ENCODE results near the gene TRAPPC10. TPM values are rescaled to one million over a fixed set of nuclear protein-coding genes. Genes with fewer than 3 reads are reported as not detected.

Gene TRAPPC10
- total and polyA plus RNA-seq, 2 experiments from 2014 or later: 12.9 to 16.6 TPM

- H3K9me2 ChIP-seq (replicated peaks; ENCODE audit: insufficient read depth): no peaks in the 10 kb centered on the region
- no peaks in the 10 kb centered on the region for H4K20me1 ChIP-seq (ENCODE audit: insufficient read depth, poor library complexity, severe bottlenecking)
- H3K9me3 ChIP-seq (ENCODE audit: low read depth): no peaks in the 10 kb centered on the region
- H3K27me3 ChIP-seq: no peaks in the 10 kb centered on the region
- H3K36me3 ChIP-seq (replicated peaks; ENCODE audit: insufficient read depth, low read depth): no peaks in the 10 kb centered on the region
- no peak overlapping the region for H3K27ac ChIP-seq
- no peak overlapping the region for H3K4me3 ChIP-seq
- H3K79me2 ChIP-seq: no peaks in the 10 kb centered on the region
- H3K4me1 ChIP-seq (ENCODE audit: insufficient read depth): no peaks in the 10 kb centered on the region
- TF ChIP-seq CTCF (IDR thresholded peaks at IDR 0.05; ENCODE audit: poor library complexity) (no peak), EZH2phosphoT487 (IDR thresholded peaks at IDR 0.05; ENCODE audit: low read depth, severe bottlenecking, unreplicated experiment) (no peak), EZH2 (IDR thresholded peaks at IDR 0.05; ENCODE audit: borderline replicate concordance) (no peak)
- 92% methylated on average over 9 of the region's 9 CpGs for WGBS (ENCODE audit: low lambda C conversion rate, missing lambda C conversion rate)
- H2AFZ ChIP-seq: no peak overlapping the region
- no peak overlapping the region for H3K4me2 ChIP-seq
- DNase-seq (ENCODE audit: low spot score): no peak
Observed at GRCh38 chr21:43976661-43977060, 35.4 kb upstream of the TRAPPC10 start.

- DNase-seq (ENCODE audit: low spot score): no peak
- H3K4me2 ChIP-seq: no peak overlapping the region
- H3K36me3 ChIP-seq (replicated peaks; ENCODE audit: insufficient read depth, low read depth): no peaks in the 10 kb centered on the region
- H2AFZ ChIP-seq: no peak overlapping the region
- no peaks in the 10 kb centered on the region for H3K27me3 ChIP-seq
- H3K79me2 ChIP-seq: no peaks in the 10 kb centered on the region
- no peak overlapping the region for H3K4me3 ChIP-seq
- TF ChIP-seq CTCF (IDR thresholded peaks at IDR 0.05; ENCODE audit: poor library complexity): no peak
- no peak for TF ChIP-seq EZH2 (IDR thresholded peaks at IDR 0.05; ENCODE audit: borderline replicate concordance)
- no peak for TF ChIP-seq EZH2phosphoT487 (IDR thresholded peaks at IDR 0.05; ENCODE audit: low read depth, severe bottlenecking, unreplicated experiment)
- H3K27ac ChIP-seq: no peak overlapping the region
- H3K9me3 ChIP-seq (ENCODE audit: low read depth): no peaks in the 10 kb centered on the region
- 98% methylated on average over 10 of the region's 10 CpGs for WGBS (ENCODE audit: low lambda C conversion rate, missing lambda C conversion rate)
- H3K4me1 ChIP-seq (ENCODE audit: insufficient read depth): no peaks in the 10 kb centered on the region
- no peaks in the 10 kb centered on the region for H3K9me2 ChIP-seq (replicated peaks; ENCODE audit: insufficient read depth)
- no peaks in the 10 kb centered on the region for H4K20me1 ChIP-seq (ENCODE audit: insufficient read depth, poor library complexity, severe bottlenecking)
Observed at GRCh38 chr21:43978060-43978459, 34.0 kb upstream of the TRAPPC10 start.

- no peaks in the 10 kb centered on the region for H3K79me2 ChIP-seq
- TF ChIP-seq EZH2 (IDR thresholded peaks at IDR 0.05; ENCODE audit: borderline replicate concordance) (no peak), CTCF (IDR thresholded peaks at IDR 0.05; ENCODE audit: poor library complexity) (no peak), EZH2phosphoT487 (IDR thresholded peaks at IDR 0.05; ENCODE audit: low read depth, severe bottlenecking, unreplicated experiment) (no peak)
- H3K27me3 ChIP-seq: no peaks in the 10 kb centered on the region
- H3K4me2 ChIP-seq: no peak overlapping the region
- no peak overlapping the region for H2AFZ ChIP-seq
- H3K9me3 ChIP-seq (ENCODE audit: low read depth): no peaks in the 10 kb centered on the region
- no peaks in the 10 kb centered on the region for H3K36me3 ChIP-seq (replicated peaks; ENCODE audit: insufficient read depth, low read depth)
- H3K4me3 ChIP-seq: no peak overlapping the region
- no peaks in the 10 kb centered on the region for H4K20me1 ChIP-seq (ENCODE audit: insufficient read depth, poor library complexity, severe bottlenecking)
- H3K4me1 ChIP-seq (ENCODE audit: insufficient read depth): no peaks in the 10 kb centered on the region
- H3K27ac ChIP-seq: no peak overlapping the region
- no peak for DNase-seq (ENCODE audit: low spot score)
- WGBS (ENCODE audit: low lambda C conversion rate, missing lambda C conversion rate): 86% methylated on average over 7 of the region's 7 CpGs
- H3K9me2 ChIP-seq (replicated peaks; ENCODE audit: insufficient read depth): no peaks in the 10 kb centered on the region
Observed at GRCh38 chr21:43979654-43980053, 32.5 kb upstream of the TRAPPC10 start.

Data from hepatocyte (in vitro differentiated cells).